HepG2 (cell line): ENCODE data around the gene ADAMTSL4. TPM values are rescaled to one million over a fixed set of nuclear protein-coding genes. Genes with fewer than 3 reads are reported as not detected.

Experiments used
- BCL6 ChIP-seq: IDR thresholded peaks from 2 replicates; pipeline ENCODE4 v1.6.1; 2016; ENCODE audit warnings: missing genetic modification reagents, missing compliant biosample characterization
- BHLHE40 ChIP-seq: IDR thresholded peaks from 2 replicates; pipeline ENCODE4 v1.6.1; 2011; ENCODE audit warnings: low read length, improper control_type of control experiment
- ELF1 ChIP-seq: sonication (generic); formaldehyde crosslinking; IDR thresholded peaks from 2 replicates; pipeline ENCODE4 v1.4.0; 2020; ENCODE audit warnings: missing genetic modification reagents
- LCORL ChIP-seq, 2 experiments: fragments of 450-650 bp in 1 of 2; sonication (generic) in 1 of 2; formaldehyde crosslinking in 1 of 2; IDR thresholded peaks; 2 replicates each; pipeline versions ENCODE4 v1.5.0 to v1.6.1; 2017 to 2020; ENCODE audit warnings: antibody characterized with exemption in 1 of 2, missing genetic modification reagents in 1 of 2
- PAF1 ChIP-seq: IDR thresholded peaks from 2 replicates; pipeline ENCODE4 v1.6.1; 2016; ENCODE audit warnings: missing genetic modification reagents, missing compliant biosample characterization
- PHF8 ChIP-seq: sonication (generic); formaldehyde crosslinking; IDR thresholded peaks from 2 replicates; pipeline ENCODE4 v1.5.0; 2020; ENCODE audit warnings: missing genetic modification reagents
- RARA ChIP-seq: IDR thresholded peaks from 2 replicates; pipeline ENCODE4 v1.6.1; 2016; ENCODE audit warnings: missing genetic modification reagents, missing compliant biosample characterization
- SIN3A ChIP-seq: IDR thresholded peaks from 2 replicates; pipeline ENCODE4 v1.6.1; 2011; ENCODE audit warnings: low read depth, mild to moderate bottlenecking, control low read depth, low read length, borderline replicate concordance
- TEAD3 ChIP-seq: optimal IDR thresholded peaks from 2 replicates; pipeline ENCODE3; 2016; ENCODE audit warnings: borderline replicate concordance
- U2AF2 ChIP-seq: fragments of 200-400 bp; formaldehyde crosslinking; IDR thresholded peaks from 2 replicates; pipeline ENCODE4 v1.6.1; 2017; ENCODE audit warnings: low read depth, mild to moderate bottlenecking, low read length
- ZNF3 ChIP-seq: IDR thresholded peaks from 2 replicates; pipeline ENCODE4 v1.7.0; 2017; ENCODE audit warnings: inconsistent platforms
- ZNF484 ChIP-seq: sonication (generic); formaldehyde crosslinking; IDR thresholded peaks from 2 replicates; pipeline ENCODE4 v1.5.1; 2020; ENCODE audit warnings: mild to moderate bottlenecking, low read depth, missing genetic modification reagents, borderline replicate concordance
- polyA plus RNA-seq, 8 experiments: library from polyadenylated mRNA; depleted of rRNA in 3 of 8; stranded (reverse) in 7 of 8; unstranded in 1 of 8; fragments of >200 nt; fragmentation: Illumina TruSeq in 4 of 8; extraction: Trizol in 4 of 8; gene quantifications; 2 replicates each; pipeline versions ENCODE4 v1.2.1 to v1.2.3, GENCODE V29; 2011 to 2016; ENCODE audit warnings: low read depth in 4 of 8, missing spikeins in 1 of 8, mixed read lengths in 1 of 8; ENCODE audit not compliant: insufficient read depth in 1 of 8
- total RNA-seq, 5 experiments: library from RNA; depleted of rRNA; stranded (reverse); fragments of >200 nt; fragmentation: Illumina TruSeq; extraction: Trizol; gene quantifications; 2 replicates each; pipeline ENCODE4 v1.2.3, GENCODE V29; 2016; ENCODE audit warnings: low read depth in 1 of 5
- TF ChIP-seq, protein P1 (sequence below): sonication (generic); formaldehyde crosslinking; conservative IDR thresholded peaks from 2 replicates; pipeline ENCODE4 v1.4.0; 2020; ENCODE audit warnings: mild to moderate bottlenecking, missing genetic modification reagents, moderate library complexity
- TF ChIP-seq, protein P2 (sequence below): IDR thresholded peaks from 2 replicates; pipeline ENCODE4 v1.6.1; 2016; ENCODE audit warnings: mild to moderate bottlenecking
- TF ChIP-seq, protein P3 (sequence below): sonication (generic); formaldehyde crosslinking; IDR thresholded peaks from 2 replicates; pipeline ENCODE4 v1.5.0; 2020; ENCODE audit warnings: mild to moderate bottlenecking, missing genetic modification reagents, borderline replicate concordance
- TF ChIP-seq, protein P4 (sequence below): sonication (generic); formaldehyde crosslinking; IDR thresholded peaks from 2 replicates; pipeline ENCODE4 v1.5.1; 2020; ENCODE audit warnings: mild to moderate bottlenecking, missing genetic modification reagents, moderate library complexity

Gene ADAMTSL4
- total and polyA plus RNA-seq, 2 of the 13 experiments (the other 11 are each of a cell fraction or from before 2014, with no cell fraction given): 3.9 to 16.4 TPM

DNA sequence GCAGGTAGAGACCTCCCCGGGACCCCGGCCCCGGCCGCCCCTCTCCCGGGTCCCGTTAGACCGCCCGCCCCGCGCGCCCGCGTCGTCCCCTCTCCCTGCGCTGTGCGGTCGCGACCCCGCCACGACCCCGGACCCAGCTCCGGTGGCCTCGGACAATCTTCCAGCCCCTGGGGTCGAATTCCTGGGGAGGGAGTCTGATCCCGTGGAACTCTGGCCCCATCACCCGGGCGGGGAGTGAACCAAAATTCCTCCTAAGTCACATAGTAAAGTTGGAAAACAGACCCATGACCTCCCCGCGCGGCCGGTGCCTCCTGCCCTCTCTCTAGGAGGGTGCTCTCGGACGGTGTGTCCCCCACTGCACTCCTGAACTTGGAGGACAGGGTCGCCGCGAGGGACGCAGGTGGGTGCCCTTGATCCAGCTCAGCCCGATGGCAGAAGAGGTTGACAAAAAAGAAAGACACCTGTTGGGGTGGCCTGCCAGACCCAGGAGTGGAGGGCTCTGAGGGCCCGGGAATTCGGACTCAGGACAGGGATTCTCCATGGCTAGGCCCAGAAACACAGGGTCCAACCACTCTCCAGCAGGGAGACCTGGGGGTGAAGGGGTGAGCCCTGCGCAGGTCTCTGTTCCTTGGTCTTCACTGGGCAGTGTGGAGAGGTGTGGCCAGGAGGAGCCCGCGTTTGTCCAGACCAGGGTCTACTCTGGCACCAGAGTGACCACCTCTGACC, 451 bp downstream of the ADAMTSL4 start (continued):
- TF ChIP-seq, protein P1, sequence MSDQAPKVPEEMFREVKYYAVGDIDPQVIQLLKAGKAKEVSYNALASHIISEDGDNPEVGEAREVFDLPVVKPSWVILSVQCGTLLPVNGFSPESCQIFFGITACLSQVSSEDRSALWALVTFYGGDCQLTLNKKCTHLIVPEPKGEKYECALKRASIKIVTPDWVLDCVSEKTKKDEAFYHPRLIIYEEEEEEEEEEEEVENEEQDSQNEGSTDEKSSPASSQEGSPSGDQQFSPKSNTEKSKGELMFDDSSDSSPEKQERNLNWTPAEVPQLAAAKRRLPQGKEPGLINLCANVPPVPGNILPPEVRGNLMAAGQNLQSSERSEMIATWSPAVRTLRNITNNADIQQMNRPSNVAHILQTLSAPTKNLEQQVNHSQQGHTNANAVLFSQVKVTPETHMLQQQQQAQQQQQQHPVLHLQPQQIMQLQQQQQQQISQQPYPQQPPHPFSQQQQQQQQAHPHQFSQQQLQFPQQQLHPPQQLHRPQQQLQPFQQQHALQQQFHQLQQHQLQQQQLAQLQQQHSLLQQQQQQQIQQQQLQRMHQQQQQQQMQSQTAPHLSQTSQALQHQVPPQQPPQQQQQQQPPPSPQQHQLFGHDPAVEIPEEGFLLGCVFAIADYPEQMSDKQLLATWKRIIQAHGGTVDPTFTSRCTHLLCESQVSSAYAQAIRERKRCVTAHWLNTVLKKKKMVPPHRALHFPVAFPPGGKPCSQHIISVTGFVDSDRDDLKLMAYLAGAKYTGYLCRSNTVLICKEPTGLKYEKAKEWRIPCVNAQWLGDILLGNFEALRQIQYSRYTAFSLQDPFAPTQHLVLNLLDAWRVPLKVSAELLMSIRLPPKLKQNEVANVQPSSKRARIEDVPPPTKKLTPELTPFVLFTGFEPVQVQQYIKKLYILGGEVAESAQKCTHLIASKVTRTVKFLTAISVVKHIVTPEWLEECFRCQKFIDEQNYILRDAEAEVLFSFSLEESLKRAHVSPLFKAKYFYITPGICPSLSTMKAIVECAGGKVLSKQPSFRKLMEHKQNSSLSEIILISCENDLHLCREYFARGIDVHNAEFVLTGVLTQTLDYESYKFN (CRISPR knock-in tag): no peak
- TF ChIP-seq ZNF484 (CRISPR knock-in tag) (no peak), TEAD3 (CRISPR knock-in tag) (peak; percentile 49), U2AF2 (no peak), PHF8 (CRISPR knock-in tag) (peak; percentile 15; the same call in 1 of the 2 replicates), BHLHE40 (no peak), ZNF3 (CRISPR knock-in tag) (no peak), RARA (CRISPR knock-in tag) (peak; percentile 43; the same call in 1 of the 2 replicates), PAF1 (CRISPR knock-in tag) (no peak), BCL6 (CRISPR knock-in tag) (peak; percentile 40; the same call in 1 of the 2 replicates), ELF1 (CRISPR knock-in tag) (no peak), SIN3A (0 out of 2 replicates have a peak, but pooled peaks have one; percentile 5), LCORL (IDR thresholded peaks at IDR 0.05) (no peak), LCORL (CRISPR knock-in tag; IDR thresholded peaks at IDR 0.05) (peak; percentile 46)
- TF ChIP-seq, protein P2, sequence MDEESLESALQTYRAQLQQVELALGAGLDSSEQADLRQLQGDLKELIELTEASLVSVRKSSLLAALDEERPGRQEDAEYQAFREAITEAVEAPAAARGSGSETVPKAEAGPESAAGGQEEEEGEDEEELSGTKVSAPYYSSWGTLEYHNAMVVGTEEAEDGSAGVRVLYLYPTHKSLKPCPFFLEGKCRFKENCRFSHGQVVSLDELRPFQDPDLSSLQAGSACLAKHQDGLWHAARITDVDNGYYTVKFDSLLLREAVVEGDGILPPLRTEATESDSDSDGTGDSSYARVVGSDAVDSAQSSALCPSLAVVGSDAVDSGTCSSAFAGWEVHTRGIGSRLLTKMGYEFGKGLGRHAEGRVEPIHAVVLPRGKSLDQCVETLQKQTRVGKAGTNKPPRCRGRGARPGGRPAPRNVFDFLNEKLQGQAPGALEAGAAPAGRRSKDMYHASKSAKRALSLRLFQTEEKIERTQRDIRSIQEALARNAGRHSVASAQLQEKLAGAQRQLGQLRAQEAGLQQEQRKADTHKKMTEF: 0 out of 2 replicates have a peak, but pooled peaks have one; percentile 51
- TF ChIP-seq, protein P3, sequence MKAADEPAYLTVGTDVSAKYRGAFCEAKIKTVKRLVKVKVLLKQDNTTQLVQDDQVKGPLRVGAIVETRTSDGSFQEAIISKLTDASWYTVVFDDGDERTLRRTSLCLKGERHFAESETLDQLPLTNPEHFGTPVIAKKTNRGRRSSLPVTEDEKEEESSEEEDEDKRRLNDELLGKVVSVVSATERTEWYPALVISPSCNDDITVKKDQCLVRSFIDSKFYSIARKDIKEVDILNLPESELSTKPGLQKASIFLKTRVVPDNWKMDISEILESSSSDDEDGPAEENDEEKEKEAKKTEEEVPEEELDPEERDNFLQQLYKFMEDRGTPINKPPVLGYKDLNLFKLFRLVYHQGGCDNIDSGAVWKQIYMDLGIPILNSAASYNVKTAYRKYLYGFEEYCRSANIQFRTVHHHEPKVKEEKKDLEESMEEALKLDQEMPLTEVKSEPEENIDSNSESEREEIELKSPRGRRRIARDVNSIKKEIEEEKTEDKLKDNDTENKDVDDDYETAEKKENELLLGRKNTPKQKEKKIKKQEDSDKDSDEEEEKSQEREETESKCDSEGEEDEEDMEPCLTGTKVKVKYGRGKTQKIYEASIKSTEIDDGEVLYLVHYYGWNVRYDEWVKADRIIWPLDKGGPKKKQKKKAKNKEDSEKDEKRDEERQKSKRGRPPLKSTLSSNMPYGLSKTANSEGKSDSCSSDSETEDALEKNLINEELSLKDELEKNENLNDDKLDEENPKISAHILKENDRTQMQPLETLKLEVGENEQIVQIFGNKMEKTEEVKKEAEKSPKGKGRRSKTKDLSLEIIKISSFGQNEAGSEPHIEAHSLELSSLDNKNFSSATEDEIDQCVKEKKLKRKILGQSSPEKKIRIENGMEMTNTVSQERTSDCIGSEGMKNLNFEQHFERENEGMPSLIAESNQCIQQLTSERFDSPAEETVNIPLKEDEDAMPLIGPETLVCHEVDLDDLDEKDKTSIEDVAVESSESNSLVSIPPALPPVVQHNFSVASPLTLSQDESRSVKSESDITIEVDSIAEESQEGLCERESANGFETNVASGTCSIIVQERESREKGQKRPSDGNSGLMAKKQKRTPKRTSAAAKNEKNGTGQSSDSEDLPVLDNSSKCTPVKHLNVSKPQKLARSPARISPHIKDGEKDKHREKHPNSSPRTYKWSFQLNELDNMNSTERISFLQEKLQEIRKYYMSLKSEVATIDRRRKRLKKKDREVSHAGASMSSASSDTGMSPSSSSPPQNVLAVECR (CRISPR knock-in tag): peak; percentile 39; the same call in 1 of the 2 replicates
- TF ChIP-seq, protein P4, sequence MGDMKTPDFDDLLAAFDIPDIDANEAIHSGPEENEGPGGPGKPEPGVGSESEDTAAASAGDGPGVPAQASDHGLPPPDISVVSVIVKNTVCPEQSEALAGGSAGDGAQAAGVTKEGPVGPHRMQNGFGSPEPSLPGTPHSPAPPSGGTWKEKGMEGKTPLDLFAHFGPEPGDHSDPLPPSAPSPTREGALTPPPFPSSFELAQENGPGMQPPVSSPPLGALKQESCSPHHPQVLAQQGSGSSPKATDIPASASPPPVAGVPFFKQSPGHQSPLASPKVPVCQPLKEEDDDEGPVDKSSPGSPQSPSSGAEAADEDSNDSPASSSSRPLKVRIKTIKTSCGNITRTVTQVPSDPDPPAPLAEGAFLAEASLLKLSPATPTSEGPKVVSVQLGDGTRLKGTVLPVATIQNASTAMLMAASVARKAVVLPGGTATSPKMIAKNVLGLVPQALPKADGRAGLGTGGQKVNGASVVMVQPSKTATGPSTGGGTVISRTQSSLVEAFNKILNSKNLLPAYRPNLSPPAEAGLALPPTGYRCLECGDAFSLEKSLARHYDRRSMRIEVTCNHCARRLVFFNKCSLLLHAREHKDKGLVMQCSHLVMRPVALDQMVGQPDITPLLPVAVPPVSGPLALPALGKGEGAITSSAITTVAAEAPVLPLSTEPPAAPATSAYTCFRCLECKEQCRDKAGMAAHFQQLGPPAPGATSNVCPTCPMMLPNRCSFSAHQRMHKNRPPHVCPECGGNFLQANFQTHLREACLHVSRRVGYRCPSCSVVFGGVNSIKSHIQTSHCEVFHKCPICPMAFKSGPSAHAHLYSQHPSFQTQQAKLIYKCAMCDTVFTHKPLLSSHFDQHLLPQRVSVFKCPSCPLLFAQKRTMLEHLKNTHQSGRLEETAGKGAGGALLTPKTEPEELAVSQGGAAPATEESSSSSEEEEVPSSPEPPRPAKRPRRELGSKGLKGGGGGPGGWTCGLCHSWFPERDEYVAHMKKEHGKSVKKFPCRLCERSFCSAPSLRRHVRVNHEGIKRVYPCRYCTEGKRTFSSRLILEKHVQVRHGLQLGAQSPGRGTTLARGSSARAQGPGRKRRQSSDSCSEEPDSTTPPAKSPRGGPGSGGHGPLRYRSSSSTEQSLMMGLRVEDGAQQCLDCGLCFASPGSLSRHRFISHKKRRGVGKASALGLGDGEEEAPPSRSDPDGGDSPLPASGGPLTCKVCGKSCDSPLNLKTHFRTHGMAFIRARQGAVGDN (CRISPR knock-in tag): peak; percentile 7
